IPS DF 4.7 (cell line): Measurements from ENCODE around the gene TOB2.
A peak's percentile ranks its signal among the peaks of the same experiment; 100 is the strongest.
"Not testable (repeated sequence)": the region's sequence is repeated elsewhere in the genome, so short reads cannot be mapped to it uniquely, and the experiment has no call there.

ENCODE experiments used
- DNase-seq: peaks from one replicate; pipeline ENCODE4 v3.0.0-alpha.2; 2013; ENCODE audit warnings: low spot score; ENCODE audit errors: extremely low read depth

Gene TOB2

DNA sequence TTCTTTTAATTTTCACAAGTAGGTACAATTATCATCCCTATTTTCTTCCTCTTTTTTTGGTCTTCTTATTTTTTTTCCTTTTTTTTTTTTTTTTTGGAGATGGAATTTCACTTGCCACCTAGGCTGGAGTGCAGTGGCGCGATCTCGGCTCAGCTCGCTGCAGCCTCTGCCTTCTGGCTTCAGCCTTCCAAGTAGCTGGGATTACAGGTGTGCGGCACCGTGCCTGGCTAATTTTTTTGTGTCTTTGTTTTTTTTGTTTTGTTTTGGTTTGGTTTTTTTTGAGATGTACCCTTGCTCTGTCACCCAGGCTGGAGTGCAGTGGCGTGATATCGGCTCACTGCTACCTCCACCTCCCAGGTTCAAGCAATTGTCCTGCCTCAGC is 16.7 kb downstream of the TOB2 start:
- DNase-seq: no peak

GRCh38 chr22:41429232-41429950 is 17.2 kb downstream of the TOB2 start:
- DNase-seq: no peak

GRCh38 chr22:41425660-41426365 is 20.8 kb downstream of the TOB2 start:
- no peak for DNase-seq

GRCh38 chr22:41418717-41419116 is 27.9 kb downstream of the TOB2 start:
- DNase-seq: no peak

DNA sequence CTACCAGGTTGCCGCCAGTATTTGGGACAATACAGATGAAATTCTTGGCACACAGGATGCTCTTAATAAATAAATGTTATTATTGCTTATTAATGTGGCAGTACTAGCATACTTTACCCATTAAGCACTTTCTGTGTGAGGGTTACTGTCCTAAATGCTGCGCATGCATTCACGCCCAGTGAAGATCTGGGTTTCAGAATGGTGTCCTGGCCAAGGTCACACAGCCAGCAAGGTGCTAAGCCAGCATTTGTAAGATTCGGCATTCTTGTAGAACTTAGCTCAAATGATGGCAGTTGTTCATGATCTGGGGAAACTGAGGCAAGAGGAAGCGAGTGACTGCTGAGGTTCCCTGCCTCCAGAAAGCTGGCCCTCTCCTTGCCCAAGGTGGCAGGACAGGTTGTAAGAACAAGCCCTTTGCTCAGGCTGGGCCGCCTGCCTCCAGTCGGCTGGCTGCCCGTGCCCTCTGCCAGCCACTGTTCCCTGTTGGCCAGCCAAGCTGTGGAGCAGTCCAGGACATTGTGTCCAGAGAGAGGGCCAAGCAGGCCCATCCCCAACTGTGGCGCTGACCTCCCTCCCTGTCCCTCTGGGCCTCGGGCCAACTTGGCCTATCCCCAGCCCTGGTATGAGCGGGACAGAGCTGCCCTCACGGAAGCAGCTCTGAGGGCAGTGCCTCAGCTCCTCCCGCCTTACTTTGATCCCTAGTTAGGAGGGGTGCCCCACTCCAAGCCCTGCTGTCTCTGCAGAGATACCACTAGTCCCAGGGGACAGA is 28.8 kb downstream of the TOB2 start:
- no peak for DNase-seq

DNA sequence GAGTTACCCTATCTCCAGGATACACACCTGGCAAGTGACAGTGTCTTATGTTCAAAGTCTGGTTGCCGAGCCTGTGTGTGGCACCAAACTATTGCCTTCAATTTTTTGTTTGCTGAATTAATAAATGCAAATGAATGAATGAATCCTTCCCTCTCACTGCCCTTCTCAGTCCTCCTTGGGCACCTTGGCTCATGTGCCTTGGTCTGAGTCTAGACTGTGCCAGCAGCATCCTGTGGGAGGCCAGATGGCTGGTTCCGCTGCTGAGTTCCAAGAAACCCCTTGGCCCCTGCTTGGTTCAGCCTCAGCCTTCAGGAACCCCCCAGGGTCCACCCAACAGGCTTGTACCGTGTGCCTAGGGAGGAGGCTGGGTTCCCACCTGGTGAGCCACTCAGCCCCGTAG is 31.0 kb downstream of the TOB2 start:
- no peak for DNase-seq

- DNase-seq: no peak
These were observed 35.4 kb downstream of the TOB2 start for GRCh38 chr22:41411021-41411851.

- no peak for DNase-seq
These were observed 36.3 kb downstream of the TOB2 start for GRCh38 chr22:41410311-41410751.

DNA sequence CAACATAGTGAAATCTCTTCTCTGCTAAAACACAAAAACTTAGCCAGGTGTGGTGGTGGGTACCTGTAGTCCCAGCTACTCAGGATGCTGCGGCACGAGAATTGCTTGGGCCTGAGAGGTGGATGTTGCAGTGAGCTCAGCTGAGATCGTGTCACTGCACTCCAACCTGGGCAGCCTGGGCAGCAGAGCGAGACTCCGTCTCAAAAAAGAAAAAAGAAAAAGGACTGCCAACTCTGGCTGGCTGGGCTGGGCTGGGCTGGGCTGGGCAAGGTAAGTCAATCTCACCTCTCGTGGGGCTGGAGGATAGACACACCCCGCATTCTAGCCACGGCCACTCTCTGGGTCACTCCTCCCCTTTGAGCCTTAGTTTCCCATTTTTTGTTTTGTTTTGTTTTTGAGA is 37.9 kb downstream of the TOB2 start:
- no peak for DNase-seq

GRCh38 chr22:41407433-41407832 is 39.2 kb downstream of the TOB2 start:
- DNase-seq: no peak

DNA sequence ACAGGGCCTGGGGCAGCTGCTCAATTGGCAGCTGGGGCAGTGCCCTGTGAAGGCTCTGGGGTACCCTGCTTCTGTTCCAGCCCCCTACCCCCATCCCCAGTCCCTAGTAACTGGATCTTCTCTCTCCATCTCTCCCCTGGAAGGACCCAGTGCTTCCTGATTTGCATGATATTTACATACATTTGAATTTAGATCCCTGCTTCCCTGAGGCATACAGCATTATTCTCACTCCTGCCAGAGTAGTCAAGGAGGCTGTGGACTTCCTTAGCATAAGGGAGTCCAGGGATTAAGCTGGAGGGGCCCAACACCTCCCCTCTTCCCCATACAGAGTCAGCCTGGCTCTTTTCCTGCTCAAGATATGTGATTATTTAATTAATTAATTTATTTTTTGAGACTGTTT is 40.2 kb downstream of the TOB2 start:
- DNase-seq: no peak

- DNase-seq: no peak
These were observed 41.0 kb downstream of the TOB2 start for GRCh38 chr22:41405588-41405987.

DNA sequence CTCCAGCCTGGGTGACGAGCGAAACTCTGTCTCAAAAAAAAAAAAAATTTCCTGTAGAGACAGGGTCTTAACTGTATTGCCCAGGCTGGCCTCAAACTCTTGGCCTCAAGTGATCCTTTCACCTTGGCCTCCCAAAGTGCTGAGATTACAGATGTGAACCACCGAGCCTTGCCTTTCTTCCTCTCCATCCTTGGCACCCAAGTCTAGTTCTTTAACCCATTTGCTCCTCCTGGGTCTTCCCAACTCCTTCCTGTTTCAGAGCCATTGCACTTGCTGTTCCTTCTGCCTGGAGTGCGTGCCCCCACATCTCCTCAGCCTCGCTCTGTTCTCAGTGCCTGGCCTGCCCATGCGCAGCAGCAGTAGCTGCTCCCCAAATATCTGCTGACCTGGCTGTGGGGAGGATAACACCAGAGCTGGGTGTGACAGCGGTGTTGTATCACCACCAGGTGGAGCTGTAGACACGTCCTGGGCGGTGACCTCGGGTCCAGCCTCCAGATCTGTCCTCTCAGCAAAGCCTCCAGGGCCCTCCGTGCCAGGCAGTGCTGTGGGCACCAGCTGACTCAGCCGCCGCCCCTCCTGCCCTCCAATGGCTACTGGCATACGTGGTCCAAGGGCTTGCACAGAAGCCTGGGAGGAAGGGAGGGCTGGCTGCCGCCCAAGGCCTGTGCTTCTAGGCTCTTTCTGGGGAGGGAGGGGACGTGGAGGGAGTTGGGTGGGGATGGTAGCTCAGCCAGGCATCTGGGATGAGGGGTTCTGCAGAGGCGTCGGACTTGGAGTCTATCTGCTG is 42.9 kb downstream of the TOB2 start:
- peak; percentile 81 for DNase-seq

- not testable (repeated sequence) for DNase-seq
These were observed 43.8 kb downstream of the TOB2 start for GRCh38 chr22:41402851-41403250.

- no peak for DNase-seq
These were observed 44.6 kb downstream of the TOB2 start for GRCh38 chr22:41401781-41402648.

DNA sequence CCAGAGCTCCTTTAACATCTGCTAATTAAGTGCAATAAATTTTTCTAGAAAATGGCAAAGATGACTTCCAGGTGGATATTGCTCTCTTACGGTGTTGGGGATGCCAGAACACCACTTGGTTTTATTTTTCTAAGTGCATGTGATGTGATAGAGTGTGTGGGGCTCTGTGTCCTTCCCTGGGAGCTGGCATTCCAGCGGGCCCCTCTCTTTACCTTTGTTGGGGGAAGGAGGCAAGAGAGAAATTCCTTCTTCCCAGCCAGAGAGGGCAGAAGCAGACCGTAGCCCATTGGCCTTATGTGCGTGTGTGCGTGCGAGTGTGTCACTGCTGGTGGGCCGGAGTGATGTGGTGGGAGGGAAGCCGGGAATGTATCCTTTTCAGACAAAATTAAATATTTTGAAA is 47.7 kb downstream of the TOB2 start:
- no peak for DNase-seq

- DNase-seq: no peak
These were observed 49.3 kb downstream of the TOB2 start for GRCh38 chr22:41397143-41397811.

- no peak for DNase-seq
These were observed 50.9 kb downstream of the TOB2 start for GRCh38 chr22:41395531-41396240.

GRCh38 chr22:41394012-41394356 is 52.6 kb downstream of the TOB2 start:
- no peak for DNase-seq
